ENCODE measurements around the gene KANSL1. TPM values are rescaled to one million over a fixed set of nuclear protein-coding genes. Genes with fewer than 3 reads are reported as not detected.
A peak's percentile ranks its signal among the peaks of the same experiment; 100 is the strongest.

The KANSL1 gene
- total RNA-seq, 1 donor from 2014 or later = 129 TPM

- peaks cover 28% of the 10 kb centered on the region for H3K4me1 Mint-ChIP-seq (ENCODE audit: unreplicated experiment)
- H3K9me3 Mint-ChIP-seq = peaks cover 5% of the 10 kb centered on the region
- H3K36me3 Mint-ChIP-seq = peaks cover 23% of the 10 kb centered on the region
- H3K27me3 Mint-ChIP-seq = no peaks in the 10 kb centered on the region
- peak overlapping the region; percentile 91 for H3K4me3 Mint-ChIP-seq
- H3K27ac Mint-ChIP-seq = peak overlapping the region; percentile 88
- DNase-seq (ENCODE audit: extremely low spot score, unreplicated experiment) = no peak
- TF ChIP-seq CTCF (conservative IDR thresholded peaks at IDR 0.05) = no peak
Observed at GRCh38 chr17:46195217-46195855, 2.1 kb upstream of the KANSL1 start.

GRCh38 chr17:46194393-46195216 is 1.4 kb upstream of the KANSL1 start:
- DNase-seq (ENCODE audit: extremely low spot score, unreplicated experiment) = no peak
- H3K36me3 Mint-ChIP-seq = peaks cover 25% of the 10 kb centered on the region

GRCh38 chr17:46193626-46194392 is 580 bp upstream of the KANSL1 start:
- peak; percentile 95 for DNase-seq (ENCODE audit: extremely low spot score, unreplicated experiment)
- Mint-ChIP-seq H3K9me3 (peaks cover 5% of the 10 kb centered on the region), H3K36me3 (peaks cover 22% of the 10 kb centered on the region)

More at GRCh38 chr17:46194393-46195216, 1.4 kb upstream of the KANSL1 start:
- Mint-ChIP-seq H3K27ac (peak overlapping the region; percentile 88), H3K9me3 (peaks cover 5% of the 10 kb centered on the region), H3K4me3 (peak overlapping the region; percentile 91), H3K27me3 (no peaks in the 10 kb centered on the region), H3K4me1 (ENCODE audit: unreplicated experiment) (peaks cover 29% of the 10 kb centered on the region)
- peak; percentile 76 for TF ChIP-seq CTCF (conservative IDR thresholded peaks at IDR 0.05)

GRCh38 chr17:46192439-46193150 is 634 bp downstream of the KANSL1 start:
- TF ChIP-seq CTCF (conservative IDR thresholded peaks at IDR 0.05) = no peak
- peak overlapping the region; percentile 91 for H3K4me3 Mint-ChIP-seq
- H3K36me3 Mint-ChIP-seq = peaks cover 19% of the 10 kb centered on the region
- peaks cover 5% of the 10 kb centered on the region for H3K9me3 Mint-ChIP-seq
- H3K4me1 Mint-ChIP-seq (ENCODE audit: unreplicated experiment) = peaks cover 39% of the 10 kb centered on the region
- H3K27ac Mint-ChIP-seq = peak overlapping the region; percentile 97
- no peaks in the 10 kb centered on the region for H3K27me3 Mint-ChIP-seq
- peak; percentile 85 for DNase-seq (ENCODE audit: extremely low spot score, unreplicated experiment)

More at GRCh38 chr17:46193626-46194392, 580 bp upstream of the KANSL1 start:
- Mint-ChIP-seq H3K4me3 (peak overlapping the region; percentile 91), H3K27me3 (no peaks in the 10 kb centered on the region), H3K4me1 (ENCODE audit: unreplicated experiment) (peaks cover 30% of the 10 kb centered on the region), H3K27ac (peak overlapping the region; percentile 88)
- peak; percentile 46 for TF ChIP-seq CTCF (conservative IDR thresholded peaks at IDR 0.05)

- peaks cover 3% of the 10 kb centered on the region for H3K9me3 Mint-ChIP-seq
- H3K4me1 Mint-ChIP-seq (ENCODE audit: unreplicated experiment) = peaks cover 43% of the 10 kb centered on the region
- DNase-seq (ENCODE audit: extremely low spot score, unreplicated experiment) = no peak
- H3K27ac Mint-ChIP-seq = peak overlapping the region; percentile 97
- peak overlapping the region; percentile 91 for H3K4me3 Mint-ChIP-seq
- no peak for TF ChIP-seq CTCF (conservative IDR thresholded peaks at IDR 0.05)
- no peaks in the 10 kb centered on the region for H3K27me3 Mint-ChIP-seq
- H3K36me3 Mint-ChIP-seq = peaks cover 14% of the 10 kb centered on the region
Observed at GRCh38 chr17:46192189-46192438, 1.1 kb downstream of the KANSL1 start.
